ENCODE measurements around the gene TMC8. TPM values are rescaled to one million over a fixed set of nuclear protein-coding genes. Genes with fewer than 3 reads are reported as not detected.
A peak's percentile ranks its signal among the peaks of the same experiment; 100 is the strongest.

The TMC8 gene
- total and polyA plus RNA-seq, 2 of the 8 experiments (the other 6 are each of a cell fraction or from before 2014, with no cell fraction given), result 1.00 to 2.8 TPM

DNA sequence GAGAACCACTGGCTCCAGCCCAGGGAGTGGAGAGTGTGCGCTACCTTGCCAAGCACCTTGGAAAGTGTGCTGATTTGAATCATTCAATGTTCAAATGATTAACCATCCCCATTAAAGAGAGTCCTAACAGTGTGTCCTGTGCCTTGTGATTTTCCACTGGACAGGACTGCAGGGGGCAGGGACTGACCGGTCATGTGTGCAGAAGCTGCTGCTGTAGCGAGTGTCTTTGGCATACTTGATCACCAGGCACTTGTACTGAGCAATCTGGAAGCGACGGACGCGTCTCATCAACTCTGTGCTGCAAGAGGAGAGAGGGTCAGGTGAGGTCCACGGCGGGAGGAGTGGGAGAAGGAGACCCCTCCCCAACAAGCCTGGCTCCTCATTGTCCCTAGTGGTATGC lies 54.3 kb downstream of the TMC8 start:
- Histone ChIP-seq H2BK120ac (replicated peaks; ENCODE audit: low read depth, low read length) (no peak overlapping the region), H3K14ac (ENCODE audit: insufficient read length) (no peak overlapping the region), H4K5ac (ENCODE audit: insufficient read length, low read depth, low read length) (no peak overlapping the region), H3K18ac (ENCODE audit: extremely low read depth, low read length) (no peak overlapping the region), H2AK5ac (ENCODE audit: low read depth, low read length) (no peak overlapping the region), H4K91ac (replicated peaks; ENCODE audit: insufficient read length, low read length) (no peak overlapping the region), H2BK5ac (ENCODE audit: low read depth, low read length) (no peak overlapping the region; the same call in 1 of the 2 replicates), H3K9me3 (ENCODE audit: insufficient read depth in 2 of 2, low read depth in 1 of 2, low read length in 1 of 2) (no peaks in the 10 kb centered on the region), H3K9ac (replicated peaks in 1 of 4; ENCODE audit: extremely low read depth in 1 of 4, low read depth in 3 of 4, low read length in 3 of 4) (peak overlapping the region in 1 of 4 experiments; percentile 24; a peak in 1 of 7 replicates), H3K79me1 (ENCODE audit: low read depth, low read length) (peaks cover 12% of the 10 kb centered on the region), H3K27me3 (replicated peaks in 1 of 4; ENCODE audit: control insufficient read depth in 3 of 4, extremely low read depth in 1 of 4, insufficient read depth in 3 of 4, low read length in 3 of 4) (no peaks in the 10 kb centered on the region; a peak in 1 of 7 replicates), H4K8ac (ENCODE audit: extremely low read depth, insufficient read depth, low read length) (no peak overlapping the region), H3K36me3 (ENCODE audit: control insufficient read depth in 2 of 4, insufficient read depth in 4 of 4, low read length in 3 of 4) (peaks cover 22 to 52% (median 36%) of the 10 kb centered on the region in 4 experiments), H3K4ac (replicated peaks; ENCODE audit: insufficient read length, low read depth, low read length) (no peak overlapping the region), H2AFZ (ENCODE audit: low read length) (no peak overlapping the region), H2BK20ac (ENCODE audit: low read length) (no peak overlapping the region), H3K4me2 (ENCODE audit: insufficient read depth in 1 of 2, low read depth in 2 of 2, low read length in 2 of 2) (peak overlapping the region; percentile 45 to 80), H3K79me2 (ENCODE audit: control insufficient read depth in 1 of 2, insufficient read depth in 2 of 2, low read length in 2 of 2) (peaks cover 0 to 42% of the 10 kb centered on the region in 2 experiments; a peak in 3 of 4 replicates), H3K56ac (replicated peaks; ENCODE audit: insufficient read length, low read depth, low read length) (no peak overlapping the region), H3K23me2 (ENCODE audit: low read depth, low read length) (peaks cover 4% of the 10 kb centered on the region), H2BK12ac (ENCODE audit: low read depth, low read length) (no peak overlapping the region), H3K23ac (ENCODE audit: insufficient read length) (no peak overlapping the region), H3K4me1 (replicated peaks in 1 of 4; ENCODE audit: control insufficient read depth in 3 of 4, insufficient read depth in 4 of 4, low read length in 3 of 4) (peaks cover 0 to 13% (median 5%) of the 10 kb centered on the region in 4 experiments; a peak in 6 of 7 replicates), H2BK15ac (ENCODE audit: low read length) (no peak overlapping the region), H3K4me3 (ENCODE audit: extremely low read depth in 1 of 4, insufficient read depth in 2 of 4, low read depth in 3 of 4, low read length in 4 of 4) (no peak overlapping the region; a peak in 1 of 8 replicates), H3K27ac (ENCODE audit: low read depth, low read length) (no peak overlapping the region), H4K20me1 (replicated peaks in 1 of 2; ENCODE audit: control insufficient read depth in 1 of 2, insufficient read depth in 2 of 2, low read length in 2 of 2) (peaks cover 10% of the 10 kb centered on the region in 2 experiments)
- ChIA-PET POLR2A (ENCODE audit: partially characterized antibody) (interaction anchor here (0.7 to 7.3 kb wide), 9 partner anchors 8 to 54 kb away, joined by 3 to 67 read pairs (median 6); no protein-coding TSS in a partner anchor), CTCF (ENCODE audit: partially characterized antibody) (interaction anchor here (1.9 to 6.9 kb wide), 3 partner anchors 9 to 50 kb away, joined by 5 to 76 read pairs (median 65); no protein-coding TSS in a partner anchor)
- FAIRE-seq (no peak), DNase-seq (ENCODE audit: low read depth in 1 of 2, low spot score in 2 of 2) (no peak)
- WGBS, 2 experiments (ENCODE audit: extremely low coverage in 1 of 2, insufficient coverage in 1 of 2, insufficient read length in 1 of 2, insufficient replicate concordance in 2 of 2, low coverage in 1 of 2, low lambda C conversion rate in 2 of 2, missing lambda C conversion rate in 1 of 2), result 89% methylated on average over 9 of the region's 9 CpGs; no CpG with 5 or more reads in 1 of the 2 experiments
- no peak; the same call in 1 of the 2 replicates for TF ChIP-seq POLR2AphosphoS5 (IDR thresholded peaks at IDR 0.05; ENCODE audit: low read depth, low read length)
- TF ChIP-seq CBX5 (IDR thresholded peaks at IDR 0.05; ENCODE audit: low read depth, low read length), result no peak
- TF ChIP-seq, protein P1, sequence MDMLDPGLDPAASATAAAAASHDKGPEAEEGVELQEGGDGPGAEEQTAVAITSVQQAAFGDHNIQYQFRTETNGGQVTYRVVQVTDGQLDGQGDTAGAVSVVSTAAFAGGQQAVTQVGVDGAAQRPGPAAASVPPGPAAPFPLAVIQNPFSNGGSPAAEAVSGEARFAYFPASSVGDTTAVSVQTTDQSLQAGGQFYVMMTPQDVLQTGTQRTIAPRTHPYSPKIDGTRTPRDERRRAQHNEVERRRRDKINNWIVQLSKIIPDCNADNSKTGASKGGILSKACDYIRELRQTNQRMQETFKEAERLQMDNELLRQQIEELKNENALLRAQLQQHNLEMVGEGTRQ (IDR thresholded peaks at IDR 0.05; ENCODE audit: low read length), result no peak
- no peak for TF ChIP-seq KDM4A (IDR thresholded peaks at IDR 0.05; ENCODE audit: low read depth, low read length, severe bottlenecking)
- TF ChIP-seq, protein P2, sequence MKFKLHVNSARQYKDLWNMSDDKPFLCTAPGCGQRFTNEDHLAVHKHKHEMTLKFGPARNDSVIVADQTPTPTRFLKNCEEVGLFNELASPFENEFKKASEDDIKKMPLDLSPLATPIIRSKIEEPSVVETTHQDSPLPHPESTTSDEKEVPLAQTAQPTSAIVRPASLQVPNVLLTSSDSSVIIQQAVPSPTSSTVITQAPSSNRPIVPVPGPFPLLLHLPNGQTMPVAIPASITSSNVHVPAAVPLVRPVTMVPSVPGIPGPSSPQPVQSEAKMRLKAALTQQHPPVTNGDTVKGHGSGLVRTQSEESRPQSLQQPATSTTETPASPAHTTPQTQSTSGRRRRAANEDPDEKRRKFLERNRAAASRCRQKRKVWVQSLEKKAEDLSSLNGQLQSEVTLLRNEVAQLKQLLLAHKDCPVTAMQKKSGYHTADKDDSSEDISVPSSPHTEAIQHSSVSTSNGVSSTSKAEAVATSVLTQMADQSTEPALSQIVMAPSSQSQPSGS (IDR thresholded peaks at IDR 0.05; ENCODE audit: low read length), result no peak
- TF ChIP-seq SP1 (IDR thresholded peaks at IDR 0.05; ENCODE audit: low read depth, low read length), result no peak
- TF ChIP-seq CHD1 (IDR thresholded peaks at IDR 0.05; ENCODE audit: low read depth, low read length), result no peak
- TF ChIP-seq EZH2 (IDR thresholded peaks at IDR 0.05; ENCODE audit: low read depth, low read length, severe bottlenecking), result no peak
- no peak for TF ChIP-seq RBBP5 (IDR thresholded peaks at IDR 0.05; ENCODE audit: borderline replicate concordance, low read depth, low read length)
- TF ChIP-seq RNF2 (IDR thresholded peaks at IDR 0.05; ENCODE audit: borderline replicate concordance, low read depth, low read length, missing control alignments, poor library complexity, severe bottlenecking), result no peak

All from H1 (cell line).